Epidermal melanocyte (primary cell): ENCODE data around the gene TLR7.

Experiments used
- DNase-seq: peaks from one replicate; pipeline ENCODE4 v3.0.0; 2011; ENCODE audit warnings: low spot score; ENCODE audit not compliant: insufficient read length

TLR7 gene

DNA sequence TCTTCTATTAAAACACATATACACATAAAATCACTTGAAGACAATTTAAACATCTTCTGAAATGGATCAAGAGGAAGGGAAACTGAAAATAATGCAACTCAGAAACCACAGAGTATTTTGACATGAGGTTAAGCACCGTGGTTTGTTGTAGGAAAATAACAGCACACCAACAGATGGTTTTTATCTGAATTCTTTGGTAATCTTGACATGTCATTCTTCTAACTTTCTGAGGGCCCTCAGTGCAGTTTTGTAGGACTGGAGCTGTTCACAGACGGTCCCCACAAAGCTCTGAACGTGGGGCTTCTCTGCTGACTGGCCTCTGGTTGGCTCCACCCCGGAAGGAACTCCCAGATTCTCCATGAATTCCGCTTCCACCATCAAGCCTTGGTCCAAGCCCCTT lies 23.6 kb downstream of the TLR7 start:
- DNase-seq, result no peak

- no peak for DNase-seq
These were observed 24.3 kb downstream of the TLR7 start for GRCh38 chrX:12891171-12891570.

DNA sequence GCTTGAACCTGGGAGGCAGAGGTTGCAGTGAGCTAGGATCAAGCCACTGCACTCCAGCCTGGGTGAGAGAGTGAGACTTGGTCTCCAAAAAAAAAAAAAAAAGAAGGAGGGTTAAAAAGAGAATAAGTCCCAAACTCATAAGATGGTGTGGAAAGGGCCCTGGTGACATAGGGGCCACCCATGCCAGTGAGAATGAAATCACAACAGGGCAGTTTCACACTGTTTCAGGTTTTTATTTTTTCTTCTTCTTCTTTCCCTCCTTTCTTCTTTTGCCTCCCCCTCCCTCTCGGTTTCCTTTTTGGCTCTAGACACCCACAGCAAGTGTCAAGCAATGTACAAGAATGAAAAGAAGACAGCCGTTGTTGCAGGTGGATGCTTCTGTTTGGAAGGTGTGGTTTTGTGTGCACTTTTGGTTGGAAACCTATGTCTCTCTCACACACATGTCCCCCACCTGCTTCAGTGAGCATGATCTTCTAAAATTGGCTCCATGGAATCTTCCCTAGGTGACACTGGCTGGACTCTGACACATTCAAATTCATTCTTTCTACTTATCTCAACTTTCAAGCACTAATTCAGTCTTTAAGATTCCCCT lies 25.1 kb downstream of the TLR7 start:
- no peak for DNase-seq

GRCh38 chrX:12892716-12893115 lies 25.8 kb downstream of the TLR7 start:
- no peak for DNase-seq

GRCh38 chrX:12894074-12895030 lies 27.5 kb downstream of the TLR7 start:
- DNase-seq, result no peak

DNA sequence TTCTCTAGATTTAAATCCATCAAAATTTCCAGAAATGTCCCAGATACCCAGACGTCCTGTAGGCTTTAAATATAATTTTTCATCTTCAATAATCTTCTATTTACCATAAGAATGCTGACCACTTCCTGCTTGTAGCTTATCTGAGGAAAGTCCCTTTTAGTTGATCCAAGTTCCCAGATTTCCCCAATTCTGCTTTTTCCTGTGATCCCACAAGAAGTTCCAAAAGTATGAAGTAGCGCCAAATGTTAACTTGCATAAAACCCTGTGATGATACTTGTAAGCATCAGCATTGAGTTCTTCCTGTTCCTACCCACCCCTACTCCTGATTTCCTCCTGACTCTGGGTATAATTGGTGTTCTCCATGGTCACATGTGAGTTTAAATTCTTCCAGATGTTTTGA lies 29.0 kb downstream of the TLR7 start:
- DNase-seq, result no peak

DNA sequence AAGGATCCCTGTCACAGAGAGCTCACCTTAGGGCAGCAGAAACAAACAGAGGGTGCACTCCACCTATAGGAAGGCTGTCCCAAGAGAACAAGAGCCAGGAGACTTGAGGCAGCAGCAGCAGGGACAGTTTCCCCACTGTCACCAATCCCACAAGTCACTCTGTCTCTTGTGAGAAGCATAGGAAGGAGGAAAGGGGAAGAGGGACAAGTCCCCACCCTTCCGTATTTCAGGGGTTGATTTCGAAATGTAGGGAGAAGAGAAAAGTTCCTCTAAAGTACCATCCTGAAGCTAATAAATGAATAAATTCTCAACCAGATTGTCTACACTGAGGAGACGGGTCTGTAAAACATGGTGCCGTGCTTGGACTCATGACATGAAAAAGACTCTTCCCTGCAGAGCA lies 30.1 kb downstream of the TLR7 start:
- no peak for DNase-seq

DNA sequence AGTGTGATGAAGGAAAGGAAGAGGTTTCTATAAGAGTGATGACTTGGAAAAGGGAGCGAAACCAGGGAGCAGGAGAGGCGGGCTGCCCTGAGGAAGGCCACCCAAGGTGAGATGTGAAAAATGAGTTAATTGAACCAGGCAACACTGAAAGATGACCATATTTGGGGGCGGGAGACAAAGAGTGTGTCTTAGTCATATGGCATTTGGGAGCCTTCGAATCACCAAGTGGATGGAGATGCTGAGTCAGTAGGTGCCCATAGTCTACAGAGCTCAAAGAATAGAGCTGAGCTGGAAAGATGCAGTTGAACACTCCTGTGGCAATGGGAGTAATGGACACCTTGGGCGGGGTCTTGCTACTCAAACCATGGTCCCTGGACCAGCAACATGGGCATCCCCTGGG lies 31.2 kb downstream of the TLR7 start:
- no peak for DNase-seq

- DNase-seq, result no peak
These were observed 32.6 kb downstream of the TLR7 start for GRCh38 chrX:12899506-12899905.

DNA sequence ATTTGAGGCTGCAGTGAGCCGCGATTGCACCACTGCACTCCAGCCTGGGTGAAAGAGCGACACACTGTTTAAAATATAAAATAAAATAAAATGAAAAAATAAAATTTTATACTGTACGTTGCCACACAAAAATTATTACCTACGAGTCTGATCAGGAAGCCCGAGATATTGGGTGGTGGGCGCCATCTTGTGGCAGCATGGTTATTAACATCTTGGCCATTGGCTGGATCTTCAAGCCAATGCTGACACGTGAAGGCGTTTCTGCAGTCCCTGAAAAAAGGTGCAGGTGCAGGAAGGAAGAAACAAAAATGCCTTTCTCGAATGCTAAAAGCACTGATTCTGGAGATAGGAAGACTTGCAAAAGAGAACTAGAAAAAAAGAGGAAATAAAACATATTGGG lies 34.6 kb downstream of the TLR7 start:
- peak; percentile 34 for DNase-seq

GRCh38 chrX:12903646-12904045 lies 36.8 kb downstream of the TLR7 start:
- DNase-seq, result no peak

GRCh38 chrX:12906046-12906761 lies 39.3 kb downstream of the TLR7 start, which contains the start of gene TLR8:
Gene TLR8 (plus strand): TSS chrX:12906620. CDS start chrX:12906707, 87 bp downstream.
- no peak for DNase-seq

DNA sequence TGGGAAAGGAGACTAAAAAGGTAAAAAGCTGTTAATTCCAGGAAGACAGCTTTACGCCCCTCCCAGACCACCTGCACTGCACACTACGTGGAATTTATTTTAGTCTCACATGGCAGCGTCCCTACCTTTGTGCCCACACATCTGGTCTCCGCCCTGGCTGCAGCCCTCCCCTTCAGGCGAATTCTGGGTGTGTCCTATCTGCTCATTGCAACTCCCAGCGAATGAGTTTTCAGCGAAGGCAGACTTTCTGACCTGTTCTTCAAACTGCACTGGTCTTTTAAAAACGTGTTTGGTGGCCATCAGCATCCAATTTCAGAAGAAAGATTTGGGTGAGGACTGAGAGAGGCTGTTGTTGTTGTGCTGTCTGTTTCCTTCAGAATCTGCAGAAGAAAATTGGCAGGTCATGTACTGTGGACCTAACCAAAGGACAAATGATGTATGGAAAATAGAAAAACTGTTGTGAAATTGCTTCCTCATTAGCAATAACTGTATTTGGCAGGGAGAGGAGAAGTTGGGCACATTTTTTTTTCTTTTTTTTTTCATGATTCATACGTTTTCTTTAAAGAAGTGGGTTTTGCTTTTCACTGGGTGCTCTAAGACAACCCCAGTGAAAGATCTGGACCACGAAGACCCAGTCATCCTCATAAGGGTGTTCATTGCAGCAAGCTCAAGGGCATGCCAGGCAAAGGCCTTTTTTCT lies 43.7 kb downstream of the TLR7 start:
- no peak for DNase-seq

DNA sequence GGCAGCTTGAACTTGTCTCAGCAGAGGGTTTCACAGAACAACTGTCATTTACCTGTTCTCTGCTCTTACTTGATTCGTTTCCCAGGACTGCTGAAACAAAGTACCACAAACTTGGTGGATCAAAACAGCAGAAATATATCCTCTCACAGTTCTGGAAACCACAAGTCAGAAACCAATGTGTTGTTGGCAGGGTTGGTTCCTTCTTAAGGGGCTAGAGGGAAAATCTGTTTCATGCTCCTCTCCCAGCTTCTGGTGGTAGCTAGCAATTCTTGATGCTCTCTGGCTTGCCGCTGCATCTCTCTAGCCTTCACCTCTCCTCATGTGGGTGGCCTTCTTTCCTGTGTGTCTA lies 44.2 kb downstream of the TLR7 start:
- no peak for DNase-seq

- no peak for DNase-seq
These were observed 46.1 kb downstream of the TLR7 start for GRCh38 chrX:12912791-12913482.

- DNase-seq, result no peak
These were observed 50.9 kb downstream of the TLR7 start for GRCh38 chrX:12917753-12918152.

- no peak for DNase-seq
These were observed 52.2 kb downstream of the TLR7 start for GRCh38 chrX:12919051-12919450.

DNA sequence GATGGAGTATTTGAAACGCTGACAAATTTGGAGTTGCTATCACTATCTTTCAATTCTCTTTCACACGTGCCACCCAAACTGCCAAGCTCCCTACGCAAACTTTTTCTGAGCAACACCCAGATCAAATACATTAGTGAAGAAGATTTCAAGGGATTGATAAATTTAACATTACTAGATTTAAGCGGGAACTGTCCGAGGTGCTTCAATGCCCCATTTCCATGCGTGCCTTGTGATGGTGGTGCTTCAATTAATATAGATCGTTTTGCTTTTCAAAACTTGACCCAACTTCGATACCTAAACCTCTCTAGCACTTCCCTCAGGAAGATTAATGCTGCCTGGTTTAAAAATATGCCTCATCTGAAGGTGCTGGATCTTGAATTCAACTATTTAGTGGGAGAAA lies 52.7 kb downstream of the TLR7 start:
- DNase-seq, result no peak

GRCh38 chrX:12920990-12921389 lies 54.1 kb downstream of the TLR7 start:
- no peak for DNase-seq

- no peak for DNase-seq
These were observed 55.2 kb downstream of the TLR7 start for GRCh38 chrX:12921886-12922598.

DNA sequence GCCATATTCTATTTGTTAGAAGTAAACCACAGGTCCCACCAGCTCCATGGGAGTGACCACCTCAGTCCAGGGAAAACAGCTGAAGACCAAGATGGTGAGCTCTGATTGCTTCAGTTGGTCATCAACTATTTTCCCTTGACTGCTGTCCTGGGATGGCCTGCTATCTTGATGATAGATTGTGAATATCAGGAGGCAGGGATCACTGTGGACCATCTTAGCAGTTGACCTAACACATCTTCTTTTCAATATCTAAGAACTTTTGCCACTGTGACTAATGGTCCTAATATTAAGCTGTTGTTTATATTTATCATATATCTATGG lies 55.7 kb downstream of the TLR7 start:
- DNase-seq, result no peak
